Measurements from ENCODE around the gene ZNF26. TPM values are rescaled to one million over a fixed set of nuclear protein-coding genes. Genes with fewer than 3 reads are reported as not detected.

Gene ZNF26
- total and polyA plus RNA-seq, 2 donors (not counting 1 experiment from before 2014, with no cell fraction given): 36.0 to 38.3 TPM

DNA sequence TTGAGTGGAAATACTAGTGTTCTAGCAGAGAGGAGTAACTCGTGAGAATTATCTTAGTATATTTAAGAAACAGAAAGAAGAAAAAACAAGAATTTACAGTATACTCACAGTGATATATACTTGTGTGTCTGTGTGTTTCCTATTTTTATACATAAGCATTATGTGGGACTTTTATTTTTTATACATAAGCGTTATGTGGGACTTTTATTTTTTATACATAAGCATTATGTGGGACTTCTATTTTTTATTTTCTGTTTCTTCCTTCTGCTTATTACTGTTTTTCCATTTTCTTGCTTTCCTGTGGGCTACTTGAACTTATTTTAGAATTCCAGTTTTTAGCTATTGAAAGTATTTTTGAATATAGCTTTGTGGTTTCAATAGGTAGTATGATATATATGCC is 87.7 kb downstream of the ZNF26 start:
- POLR2A ChIA-PET: no interaction called here
- Histone ChIP-seq H3K4me3 (ENCODE audit: control extremely low read depth in 1 of 5, extremely low read depth in 1 of 5, insufficient read depth in 1 of 5, low read depth in 2 of 5, low read length in 4 of 5) (no peak overlapping the region), H3K79me2 (ENCODE audit: control insufficient read depth, insufficient read depth, low read length) (no peaks in the 10 kb centered on the region), H3K9ac (ENCODE audit: low read length) (no peak overlapping the region), H2AFZ (ENCODE audit: insufficient read depth, low read depth, low read length, poor library complexity, severe bottlenecking) (no peak overlapping the region), H3K27ac (ENCODE audit: low read length in 2 of 2) (no peak overlapping the region), H3K27me3 (replicated peaks in 1 of 4; ENCODE audit: control extremely low read depth in 1 of 4, control insufficient read depth in 3 of 4, insufficient read depth in 4 of 4, low read length in 3 of 4) (no peaks in the 10 kb centered on the region), H3K36me3 (replicated peaks in 1 of 2; ENCODE audit: control extremely low read depth in 1 of 2, control insufficient read depth in 1 of 2, extremely low read depth in 1 of 2, insufficient read depth in 2 of 2, low read length in 1 of 2) (no peaks in the 10 kb centered on the region), H3K4me1 (ENCODE audit: control insufficient read depth in 2 of 2, insufficient read depth in 2 of 2, low read length in 2 of 2) (no peaks in the 10 kb centered on the region), H3K4me2 (replicated peaks; ENCODE audit: low read depth, low read length, poor library complexity, severe bottlenecking) (no peak overlapping the region), H4K20me1 (ENCODE audit: control insufficient read depth, insufficient read depth, low read length, poor library complexity, severe bottlenecking) (no peaks in the 10 kb centered on the region), H3K9me3 (ENCODE audit: control extremely low read depth in 1 of 3, control insufficient read depth in 2 of 3, insufficient read depth in 1 of 3, low read length in 2 of 3) (peaks cover 21 to 71% (median 69%) of the 10 kb centered on the region in 3 donors)
- ATAC-seq (ENCODE audit: low read depth): no peak
- TF ChIP-seq EZH2 (IDR thresholded peaks at IDR 0.05; ENCODE audit: borderline replicate concordance, insufficient read depth, low read depth, low read length, poor library complexity, severe bottlenecking): no peak
- TF ChIP-seq, protein P1, sequence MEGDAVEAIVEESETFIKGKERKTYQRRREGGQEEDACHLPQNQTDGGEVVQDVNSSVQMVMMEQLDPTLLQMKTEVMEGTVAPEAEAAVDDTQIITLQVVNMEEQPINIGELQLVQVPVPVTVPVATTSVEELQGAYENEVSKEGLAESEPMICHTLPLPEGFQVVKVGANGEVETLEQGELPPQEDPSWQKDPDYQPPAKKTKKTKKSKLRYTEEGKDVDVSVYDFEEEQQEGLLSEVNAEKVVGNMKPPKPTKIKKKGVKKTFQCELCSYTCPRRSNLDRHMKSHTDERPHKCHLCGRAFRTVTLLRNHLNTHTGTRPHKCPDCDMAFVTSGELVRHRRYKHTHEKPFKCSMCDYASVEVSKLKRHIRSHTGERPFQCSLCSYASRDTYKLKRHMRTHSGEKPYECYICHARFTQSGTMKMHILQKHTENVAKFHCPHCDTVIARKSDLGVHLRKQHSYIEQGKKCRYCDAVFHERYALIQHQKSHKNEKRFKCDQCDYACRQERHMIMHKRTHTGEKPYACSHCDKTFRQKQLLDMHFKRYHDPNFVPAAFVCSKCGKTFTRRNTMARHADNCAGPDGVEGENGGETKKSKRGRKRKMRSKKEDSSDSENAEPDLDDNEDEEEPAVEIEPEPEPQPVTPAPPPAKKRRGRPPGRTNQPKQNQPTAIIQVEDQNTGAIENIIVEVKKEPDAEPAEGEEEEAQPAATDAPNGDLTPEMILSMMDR (IDR thresholded peaks at IDR 0.05): no peak
- Mint-ChIP-seq H3K27me3 (no peaks in the 10 kb centered on the region), H3K27ac (no peak overlapping the region), H3K4me1 (no peaks in the 10 kb centered on the region), H3K9me3 (ENCODE audit: insufficient read depth) (peaks cover 24% of the 10 kb centered on the region), H3K4me3 (no peak overlapping the region)
- no peak for DNase-seq
- no CpG with 5 or more reads among the region's 2 CpGs for WGBS (ENCODE audit: insufficient coverage)
- intact Hi-C loops (cut with micrococcal nuclease): no loop called here
- CTCF ChIA-PET: no interaction called here

Small RNAs within 50 kb of the gene (small RNA-seq; reads per million reads assigned to genes)
- not detected for gene RNU4ATAC12P (ENCODE audit: insufficient read length, low read depth, low replicate concordance)

Other genes starting within 250 kb of the ZNF26 start
- gene ANKLE2, start 224.5 kb upstream of the ZNF26 start, total RNA-seq: 148 and 158 TPM in 2 replicates
- 102 and 105 TPM in 2 replicates for gene ANKLE2, start 224.5 kb upstream of the ZNF26 start, polyA plus RNA-seq
- gene GOLGA3, start 157.5 kb upstream of the ZNF26 start, total RNA-seq: 66.0 and 68.9 TPM in 2 replicates
- gene GOLGA3, start 157.5 kb upstream of the ZNF26 start, polyA plus RNA-seq: 27.7 and 32.7 TPM in 2 replicates
- 92.5 and 105 TPM in 2 replicates for gene CHFR, start 98.8 kb upstream of the ZNF26 start, total RNA-seq
- gene CHFR, start 98.8 kb upstream of the ZNF26 start, polyA plus RNA-seq: 83.8 and 89.0 TPM in 2 replicates
- 19.7 and 21.7 TPM in 2 replicates for gene ZNF605, start 30.1 kb upstream of the ZNF26 start, total RNA-seq
- 6.0 and 8.7 TPM in 2 replicates for gene ZNF605, start 30.1 kb upstream of the ZNF26 start, polyA plus RNA-seq
- gene ZNF84, start 51.1 kb downstream of the ZNF26 start, total RNA-seq: 48.4 and 61.5 TPM in 2 replicates
- 17.6 and 22.0 TPM in 2 replicates for gene ZNF84, start 51.1 kb downstream of the ZNF26 start, polyA plus RNA-seq
- gene ZNF140, start 94.6 kb downstream of the ZNF26 start, total RNA-seq: 24.2 and 26.8 TPM in 2 replicates
- gene ZNF140, start 94.6 kb downstream of the ZNF26 start, polyA plus RNA-seq: 10.1 and 11.3 TPM in 2 replicates
- gene ZNF891, start 143.9 kb downstream of the ZNF26 start, total RNA-seq: 6.8 and 7.7 TPM in 2 replicates
- 1.5 and 2.3 TPM in 2 replicates for gene ZNF891, start 143.9 kb downstream of the ZNF26 start, polyA plus RNA-seq
- gene ZNF10, start 144.3 kb downstream of the ZNF26 start, total RNA-seq: 20.0 and 20.9 TPM in 2 replicates
- gene ZNF10, start 144.3 kb downstream of the ZNF26 start, polyA plus RNA-seq: 5.2 and 26.7 TPM in 2 replicates
- gene ZNF268, start 195.1 kb downstream of the ZNF26 start, total RNA-seq: 32.4 and 37.1 TPM in 2 replicates
- gene ZNF268, start 195.1 kb downstream of the ZNF26 start, polyA plus RNA-seq: 4.1 and 4.4 TPM in 2 replicates
- not detected in 2 replicates for gene ANHX, start 249.5 kb downstream of the ZNF26 start, total RNA-seq
- not detected in 2 replicates for gene ANHX, start 249.5 kb downstream of the ZNF26 start, polyA plus RNA-seq

Measured in B cell (primary cell).